Measurements from ENCODE around the gene AMPH. TPM values are rescaled to one million over a fixed set of nuclear protein-coding genes. Genes with fewer than 3 reads are reported as not detected.

Gene AMPH
- total RNA-seq, 1 experiment from 2014 or later = 9.0 TPM

GRCh38 chr7:38391751-38392150 lies 239.4 kb downstream of the AMPH start (continued):
- TF ChIP-seq ZSCAN18 (CRISPR knock-in tag; IDR thresholded peaks at IDR 0.05) (no peak), STAT6 (CRISPR knock-in tag; conservative IDR thresholded peaks at IDR 0.05; ENCODE audit: low read depth) (no peak), NR3C1 (CRISPR knock-in tag; conservative IDR thresholded peaks at IDR 0.05; ENCODE audit: low read depth) (no peak), FOXJ3 (CRISPR knock-in tag; IDR thresholded peaks at IDR 0.05; ENCODE audit: borderline replicate concordance) (no peak), ESRRA (CRISPR knock-in tag; IDR thresholded peaks at IDR 0.05; ENCODE audit: borderline replicate concordance) (no peak), SOX15 (CRISPR knock-in tag; IDR thresholded peaks at IDR 0.05) (no peak), TEAD4 (CRISPR knock-in tag; IDR thresholded peaks at IDR 0.05) (no peak)

GRCh38 chr7:38385682-38386081 lies 245.5 kb downstream of the AMPH start:
- ChIA-PET CTCF (interaction anchor here (1.1 to 2.2 kb wide), 6 partner anchors 12 to 55 kb away, joined by 5 to 8 read pairs (median 6); no protein-coding TSS in a partner anchor), POLR2A (no interaction called here)
- TF ChIP-seq SMAD3 (CRISPR knock-in tag; IDR thresholded peaks at IDR 0.05; ENCODE audit: borderline replicate concordance) (no peak), FOXK1 (CRISPR knock-in tag; IDR thresholded peaks at IDR 0.05) (no peak), NFE2L1 (CRISPR knock-in tag; IDR thresholded peaks at IDR 0.05) (no peak), MLX (CRISPR knock-in tag; IDR thresholded peaks at IDR 0.05) (no peak), SOX15 (CRISPR knock-in tag; IDR thresholded peaks at IDR 0.05) (no peak), ZNF138 (CRISPR knock-in tag; conservative IDR thresholded peaks at IDR 0.05) (no peak), NR2C2 (CRISPR knock-in tag; IDR thresholded peaks at IDR 0.05) (no peak), NFYB (CRISPR knock-in tag; conservative IDR thresholded peaks at IDR 0.05; ENCODE audit: low read depth) (no peak), OVOL2 (CRISPR knock-in tag; IDR thresholded peaks at IDR 0.05; ENCODE audit: borderline replicate concordance) (no peak), ESRRA (CRISPR knock-in tag; IDR thresholded peaks at IDR 0.05; ENCODE audit: borderline replicate concordance) (no peak), ATF1 (CRISPR knock-in tag; IDR thresholded peaks at IDR 0.05) (no peak), CREB1 (CRISPR knock-in tag; IDR thresholded peaks at IDR 0.05) (no peak), STAT6 (CRISPR knock-in tag; conservative IDR thresholded peaks at IDR 0.05; ENCODE audit: low read depth) (no peak), E2F1 (CRISPR knock-in tag; IDR thresholded peaks at IDR 0.05) (no peak), ERG (CRISPR knock-in tag; IDR thresholded peaks at IDR 0.05) (no peak), KAT7 (CRISPR knock-in tag; IDR thresholded peaks at IDR 0.05; ENCODE audit: borderline replicate concordance) (no peak), ZNF423 (CRISPR knock-in tag; IDR thresholded peaks at IDR 0.05) (no peak)
- Mint-ChIP-seq H3K27me3 (ENCODE audit: low read depth) (no peaks in the 10 kb centered on the region), H3K27ac (no peak overlapping the region), H3K4me1 (peaks cover 4% of the 10 kb centered on the region), H3K36me3 (peaks cover 3% of the 10 kb centered on the region; the same call in 1 of the 2 replicates), H3K4me3 (no peak overlapping the region), H3K9me3 (peaks cover 10% of the 10 kb centered on the region)
- DNase-seq (ENCODE audit: low spot score) = no peak
- no peak for ATAC-seq
